GM23338 (cell line): Measurements from ENCODE around the gene CBX2. TPM values are rescaled to one million over a fixed set of nuclear protein-coding genes. Genes with fewer than 3 reads are reported as not detected.

Experiments
- ATAC-seq: fragments of 200-7000 bp; cut with Tn5 transposase; 3 replicates; pipeline ENCODE4 v1.9.1; 2020
- DNase-seq: peaks from one replicate; pipeline ENCODE4 v3.0.0-alpha.2; 2015; ENCODE audit warnings: low spot score
- H2AFZ ChIP-seq: fragments of 200-600 bp; sonication (generic); 2 replicates; pipeline ENCODE4 v1.8.0; 2016; ENCODE audit warnings: antibody characterized with exemption, mild to moderate bottlenecking, moderate library complexity
- H3F3A ChIP-seq: fragments of 200-600 bp; sonication (generic); replicated peaks from 2 replicates; pipeline ENCODE4 v1.8.0; 2017; ENCODE audit warnings: antibody characterized with exemption, mixed run types, low read depth
- H3K27ac ChIP-seq: fragments of 200-600 bp; sonication (generic); 2 replicates; pipeline ENCODE4 v1.6.1; 2016; ENCODE audit warnings: low read depth
- H3K27me3 ChIP-seq: fragments of 200-600 bp; sonication (generic); 2 replicates; pipeline ENCODE4 v1.8.0; 2016; ENCODE audit warnings: mild to moderate bottlenecking, mixed run types, moderate library complexity; ENCODE audit not compliant: insufficient read depth
- H3K36me3 ChIP-seq: fragments of 200-600 bp; sonication (generic); 2 replicates; pipeline ENCODE4 v1.8.0; 2016; ENCODE audit warnings: mild to moderate bottlenecking; ENCODE audit not compliant: insufficient read depth
- H3K4me1 ChIP-seq: fragments of 200-600 bp; sonication (generic); 2 replicates; pipeline ENCODE4 v1.8.0; 2016; ENCODE audit warnings: mild to moderate bottlenecking, moderate library complexity; ENCODE audit not compliant: insufficient read depth
- H3K4me2 ChIP-seq: fragments of 200-600 bp; sonication (generic); 2 replicates; pipeline ENCODE4 v1.7.1; 2017; ENCODE audit warnings: mixed run types
- H3K4me3 ChIP-seq: fragments of 200-600 bp; sonication (generic); 2 replicates; pipeline ENCODE4 v1.6.1; 2016; ENCODE audit warnings: mixed run types
- H3K79me2 ChIP-seq: fragments of 200-600 bp; sonication (generic); replicated peaks from 2 replicates; pipeline ENCODE4 v1.8.0; 2017; ENCODE audit warnings: mild to moderate bottlenecking; ENCODE audit not compliant: insufficient read depth
- H3K9me2 ChIP-seq: fragments of 200-600 bp; sonication (generic); 2 replicates; pipeline ENCODE4 v1.8.0; 2017; ENCODE audit not compliant: insufficient read depth
- H4K20me1 ChIP-seq: fragments of 200-600 bp; sonication (generic); replicated peaks from 2 replicates; pipeline ENCODE4 v1.8.0; 2017; ENCODE audit warnings: mild to moderate bottlenecking; ENCODE audit not compliant: insufficient read depth
- H3K27ac Mint-ChIP-seq: 2 replicates; pipeline ENCODE4 v1.8.0; 2020; ENCODE audit warnings: inconsistent platforms, mild to moderate bottlenecking, moderate library complexity, mixed read lengths
- H3K27me3 Mint-ChIP-seq: 3 replicates; pipeline ENCODE4 v1.8.0; 2022; ENCODE audit warnings: low read depth, mild to moderate bottlenecking, moderate library complexity, mixed read lengths, inconsistent platforms; ENCODE audit not compliant: insufficient read depth, poor library complexity
- H3K36me3 Mint-ChIP-seq: 3 replicates; pipeline ENCODE4 v1.8.0; 2021; ENCODE audit warnings: low read depth, mild to moderate bottlenecking, inconsistent platforms, moderate library complexity, mixed read lengths
- H3K4me1 Mint-ChIP-seq: 3 replicates; pipeline ENCODE4 v1.8.0; 2020; ENCODE audit warnings: mild to moderate bottlenecking, inconsistent platforms, mixed read lengths
- H3K4me3 Mint-ChIP-seq: 3 replicates; pipeline ENCODE4 v1.8.0; 2021; ENCODE audit warnings: moderate library complexity, mild to moderate bottlenecking, inconsistent platforms, mixed read lengths
- H3K9me3 Mint-ChIP-seq: 3 replicates; pipeline ENCODE4 v1.8.0; 2020; ENCODE audit warnings: moderate library complexity, mild to moderate bottlenecking, inconsistent platforms, mixed read lengths
- CREB1 ChIP-seq: fragments of 250-450 bp; sonication (Bioruptor Pico); IDR thresholded peaks from 2 replicates; pipeline ENCODE4 v1.5.0; 2020; ENCODE audit warnings: low read depth, mild to moderate bottlenecking, moderate library complexity
- CTCF ChIP-seq, 2 experiments: fragments of 200-600 bp in 1 of 2; sonication (generic) in 1 of 2; conservative IDR thresholded peaks; 2 replicates each; pipeline versions ENCODE4 v1.5.1 to v1.6.1; 2016 to 2017; ENCODE audit warnings: antibody characterized with exemption in 2 of 2, low read depth in 2 of 2, mild to moderate bottlenecking in 2 of 2, moderate library complexity in 1 of 2
- ETS1 ChIP-seq: IDR thresholded peaks from 2 replicates; pipeline ENCODE4 v1.6.1; 2016; ENCODE audit warnings: antibody characterized with exemption
- EZH2 ChIP-seq: fragments of 200-600 bp; sonication (generic); IDR thresholded peaks from one replicate; pipeline ENCODE4 v1.8.0; 2017; ENCODE audit warnings: antibody characterized with exemption, mild to moderate bottlenecking, low read depth; ENCODE audit not compliant: unreplicated experiment
- JUNB ChIP-seq: IDR thresholded peaks from one replicate; pipeline ENCODE4 v1.6.1; 2016; ENCODE audit warnings: antibody characterized with exemption; ENCODE audit not compliant: unreplicated experiment
- NANOG ChIP-seq: IDR thresholded peaks from 2 replicates; pipeline ENCODE4 v1.6.1; 2016; ENCODE audit warnings: antibody characterized with exemption, borderline replicate concordance
- POLR2AphosphoS5 ChIP-seq: IDR thresholded peaks from 2 replicates; pipeline ENCODE4 v1.6.1; 2016; ENCODE audit warnings: antibody characterized with exemption, low read depth
- STAT1 ChIP-seq: IDR thresholded peaks from one replicate; pipeline ENCODE4 v1.6.1; 2016; ENCODE audit warnings: antibody characterized with exemption; ENCODE audit not compliant: unreplicated experiment
- ZNF114 ChIP-seq: fragments of 250-450 bp; sonication (Bioruptor Pico); IDR thresholded peaks from 2 replicates; pipeline ENCODE4 v1.5.0; 2020; ENCODE audit warnings: mild to moderate bottlenecking, moderate library complexity
- ZNF331 ChIP-seq: fragments of 250-450 bp; sonication (Bioruptor Pico); IDR thresholded peaks from 2 replicates; pipeline ENCODE4 v1.5.0; 2020; ENCODE audit warnings: low read depth, mild to moderate bottlenecking, moderate library complexity
- polyA plus RNA-seq: library from polyadenylated mRNA; unstranded; fragments of >200 nt; fragmentation: Nextera tagmentation; extraction: Ambion mirVana; gene quantifications from 2 replicates; pipeline ENCODE4 v1.2.1, GENCODE V29; 2016
- total RNA-seq: library from RNA; depleted of rRNA; stranded (reverse); fragments of >200 nt; shearing (Covaris generic); gene quantifications from 2 replicates; pipeline ENCODE4 v1.2.3, GENCODE V29; 2014

Gene CBX2
- total and polyA plus RNA-seq, 2 experiments from 2014 or later: 26.6 to 114 TPM

- TF ChIP-seq ETS1 (no peak), NANOG (no peak)
These were observed 54.5 kb downstream of the CBX2 start (continued) for GRCh38 chr17:79832218-79833109.

GRCh38 chr17:79833110-79833450 is 55.1 kb downstream of the CBX2 start:
- H3K79me2 ChIP-seq: no peaks in the 10 kb centered on the region
- peak; percentile 84 for TF ChIP-seq EZH2
- no peak for TF ChIP-seq ZNF331
- peaks cover 43% of the 10 kb centered on the region for H3K4me1 Mint-ChIP-seq
- peaks cover 97% of the 10 kb centered on the region for H3K27me3 Mint-ChIP-seq
- H3K27ac ChIP-seq: no peak overlapping the region
- no peak overlapping the region for H3K27ac Mint-ChIP-seq
- peaks cover 51% of the 10 kb centered on the region for H3K4me1 ChIP-seq
- no peaks in the 10 kb centered on the region for H3K9me3 Mint-ChIP-seq
- H3K4me3 Mint-ChIP-seq: peak overlapping the region; percentile 47; the same call in 2 of the 3 replicates
- H3K27me3 ChIP-seq: peaks cover 98% of the 10 kb centered on the region
- H3K36me3 ChIP-seq: no peaks in the 10 kb centered on the region
- no peaks in the 10 kb centered on the region for H3K9me2 ChIP-seq
- peak overlapping the region; percentile 61 for H3K4me3 ChIP-seq
- no peak for DNase-seq
- no peak for ATAC-seq
- peaks cover 25% of the 10 kb centered on the region for H3F3A ChIP-seq
- H2AFZ ChIP-seq: no peak overlapping the region
- H4K20me1 ChIP-seq: peaks cover 3% of the 10 kb centered on the region; the same call in 1 of the 2 replicates
- peaks cover 4% of the 10 kb centered on the region; the same call in 2 of the 3 replicates for H3K36me3 Mint-ChIP-seq
- H3K4me2 ChIP-seq: peak overlapping the region; percentile 99

GRCh38 chr17:79833744-79834564 is 56.0 kb downstream of the CBX2 start:
- peaks cover 4% of the 10 kb centered on the region; the same call in 2 of the 3 replicates for H3K36me3 Mint-ChIP-seq
- H2AFZ ChIP-seq: no peak overlapping the region
- H3K4me2 ChIP-seq: peak overlapping the region; percentile 99
- H3K79me2 ChIP-seq: no peaks in the 10 kb centered on the region
- peaks cover 53% of the 10 kb centered on the region for H3K4me1 ChIP-seq
- H3K4me3 Mint-ChIP-seq: peak overlapping the region; percentile 58; the same call in 2 of the 3 replicates
- TF ChIP-seq EZH2 (peak; percentile 82), ZNF114 (CRISPR knock-in tag) (no peak), STAT1 (no peak), ETS1 (no peak), CTCF (conservative IDR thresholded peaks at IDR 0.05; ENCODE audit: low read depth in 2 of 2) (no peak), ZNF331 (no peak), CREB1 (CRISPR knock-in tag) (no peak; the same call in 1 of the 2 replicates), POLR2AphosphoS5 (0 out of 2 replicates have a peak, but pooled peaks have one; percentile 11), NANOG (no peak), JUNB (no peak)
- no peaks in the 10 kb centered on the region for H3K36me3 ChIP-seq
- ATAC-seq: peak; percentile 1; the same call in 2 of the 3 replicates
- H3K27me3 Mint-ChIP-seq: peaks cover 94% of the 10 kb centered on the region
- no peak overlapping the region for H3K27ac ChIP-seq
- H3K27ac Mint-ChIP-seq: no peak overlapping the region
- H4K20me1 ChIP-seq: peaks cover 4% of the 10 kb centered on the region; the same call in 1 of the 2 replicates
- H3K27me3 ChIP-seq: peaks cover 93% of the 10 kb centered on the region
- H3K4me1 Mint-ChIP-seq: peaks cover 47% of the 10 kb centered on the region
- DNase-seq: peak; percentile 62
- peaks cover 27% of the 10 kb centered on the region for H3F3A ChIP-seq
- no peaks in the 10 kb centered on the region for H3K9me3 Mint-ChIP-seq
- H3K4me3 ChIP-seq: peak overlapping the region; percentile 80
- H3K9me2 ChIP-seq: no peaks in the 10 kb centered on the region
